CD4-positive, alpha-beta memory T cell (primary cell): ENCODE measurements around the gene CAPRIN1. TPM values are rescaled to one million over a fixed set of nuclear protein-coding genes. Genes with fewer than 3 reads are reported as not detected.

Experiments
- CTCF ChIA-PET: fragments of 350-600 bp; sonication (Branson Sonifier 250); formaldehyde crosslinking; loops from one replicate; lab custom pipeline; 2021; ENCODE audit warnings: inconsistent platforms; ENCODE audit not compliant: partially characterized antibody; lab: Charles Lee
- POLR2A ChIA-PET: fragments of 350-600 bp; sonication (Branson Sonifier 250); formaldehyde crosslinking; loops from one replicate; lab custom pipeline; 2021; ENCODE audit not compliant: partially characterized antibody; lab: Charles Lee
- DNase-seq, 5 donors: peaks; one replicate each; pipeline versions ENCODE4 v3.0.0 to v3.0.0-alpha.2; 2020 to 2022; ENCODE audit warnings: mixed read lengths in 1 of 5
- H3K27ac ChIP-seq: one replicate; pipeline ENCODE4 v1.7.0; 2013; ENCODE audit warnings: low read depth, low read length
- H3K27me3 ChIP-seq: 2 replicates; pipeline ENCODE4 v1.7.0; 2013; ENCODE audit warnings: mild to moderate bottlenecking, low read length, moderate library complexity; ENCODE audit not compliant: insufficient read depth
- H3K36me3 ChIP-seq: 2 replicates; pipeline ENCODE4 v1.7.0; 2013; ENCODE audit warnings: mild to moderate bottlenecking, low read length, moderate library complexity; ENCODE audit not compliant: insufficient read depth
- H3K4me1 ChIP-seq: 2 replicates; pipeline ENCODE4 v1.7.0; 2013; ENCODE audit warnings: mild to moderate bottlenecking, low read length, moderate library complexity; ENCODE audit not compliant: insufficient read depth
- H3K4me3 ChIP-seq, 2 donors: one replicate each; pipeline ENCODE4 v1.7.0; 2013; ENCODE audit warnings: low read length in 2 of 2, mild to moderate bottlenecking in 1 of 2
- H3K9me3 ChIP-seq, 2 donors: one replicate each; pipeline ENCODE4 v1.7.0; 2013; ENCODE audit warnings: low read length in 2 of 2, control low read depth in 1 of 2; ENCODE audit not compliant: control insufficient read depth in 1 of 2
- H3K27ac Mint-ChIP-seq, 7 donors: one replicate each; pipeline ENCODE4 v1.8.0; 2020 to 2021; ENCODE audit warnings: mixed read lengths in 7 of 7, mild to moderate bottlenecking in 6 of 7, inconsistent platforms in 3 of 7, moderate library complexity in 3 of 7
- H3K27me3 Mint-ChIP-seq, 2 donors: one replicate each; pipeline ENCODE4 v1.8.0; 2020 to 2021; ENCODE audit warnings: mixed read lengths in 2 of 2
- H3K36me3 Mint-ChIP-seq, 2 donors: one replicate each; pipeline ENCODE4 v1.8.0; 2020 to 2021; ENCODE audit warnings: mixed read lengths in 2 of 2, inconsistent platforms in 1 of 2, mild to moderate bottlenecking in 1 of 2
- H3K4me1 Mint-ChIP-seq, 4 donors: one replicate each; pipeline ENCODE4 v1.8.0; 2020 to 2021; ENCODE audit warnings: mixed read lengths in 4 of 4, mild to moderate bottlenecking in 1 of 4
- H3K4me3 Mint-ChIP-seq, 8 donors: one replicate each; pipeline ENCODE4 v1.8.0; 2020 to 2021; ENCODE audit warnings: mixed read lengths in 8 of 8, mild to moderate bottlenecking in 7 of 8, moderate library complexity in 6 of 8, inconsistent platforms in 3 of 8
- H3K9me3 Mint-ChIP-seq, 8 donors: one replicate each; pipeline ENCODE4 v1.8.0; 2020 to 2021; ENCODE audit warnings: mixed read lengths in 8 of 8, mild to moderate bottlenecking in 5 of 8, inconsistent platforms in 3 of 8, moderate library complexity in 1 of 8
- intact Hi-C: fragments of 100-400 bp; cut with micrococcal nuclease; formaldehyde crosslinking; loops from one replicate; pipeline ENCODE4 v1.15.1; 2023
- polyA plus RNA-seq, 2 donors: library from polyadenylated mRNA; unstranded; fragments of 300-500 nt; fragmentation: Illumina TruSeq; gene quantifications; one replicate each; pipeline ENCODE4 v1.2.3, GENCODE V29; 2021
- total RNA-seq, 2 experiments: library from RNA; stranded (reverse); gene quantifications; one replicate each; pipeline ENCODE4 v1.2.3, GENCODE V29; 2021

Gene CAPRIN1
- total and polyA plus RNA-seq, 4 experiments from 2014 or later, result 43.3 to 176 (median 128) TPM

DNA sequence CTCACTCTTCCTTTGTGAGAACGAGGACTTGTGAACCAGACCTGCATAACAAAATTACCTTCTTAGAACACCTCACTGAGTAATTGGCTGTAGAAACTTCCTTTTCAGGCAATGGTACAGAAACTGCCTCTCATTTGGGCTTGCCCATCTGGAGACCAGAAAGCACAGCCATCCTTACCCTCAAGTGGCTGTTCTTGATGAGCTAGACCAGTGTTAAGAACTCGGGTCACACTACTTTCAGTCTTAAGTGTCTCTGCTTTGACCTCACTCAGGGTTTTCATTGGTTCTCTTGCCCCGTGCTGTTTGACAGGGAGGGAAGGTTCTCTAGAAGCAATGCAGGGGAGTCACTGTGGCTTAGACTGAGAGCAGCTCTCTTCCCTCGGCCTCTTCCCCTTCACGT lies 83.2 kb downstream of the CAPRIN1 start:
- Histone ChIP-seq H3K27me3 (no peaks in the 10 kb centered on the region), H3K27ac (no peak overlapping the region), H3K4me1 (no peaks in the 10 kb centered on the region), H3K9me3 (no peaks in the 10 kb centered on the region), H3K36me3 (peaks cover 82% of the 10 kb centered on the region), H3K4me3 (no peak overlapping the region)
- no peak overlapping the region for H3K4me3 Mint-ChIP-seq
- H3K4me1 Mint-ChIP-seq, result peaks cover 0 to 4% (median under 1%) of the 10 kb centered on the region in 4 donors
- no peaks in the 10 kb centered on the region for H3K27me3 Mint-ChIP-seq
- intact Hi-C loops, result no loop called here
- H3K27ac Mint-ChIP-seq, result peak overlapping the region in 3 of 7 donors; percentile 29 to 83 (median 77)
- no peak for DNase-seq
- peaks cover 63 to 88% of the 10 kb centered on the region in 2 donors for H3K36me3 Mint-ChIP-seq
- POLR2A ChIA-PET, result no interaction called here
- CTCF ChIA-PET, result interaction anchor here (1.5 kb wide), 1 partner anchor 138 kb away, joined by 3 read pairs; no protein-coding TSS in a partner anchor
- no peaks in the 10 kb centered on the region for H3K9me3 Mint-ChIP-seq

DNA sequence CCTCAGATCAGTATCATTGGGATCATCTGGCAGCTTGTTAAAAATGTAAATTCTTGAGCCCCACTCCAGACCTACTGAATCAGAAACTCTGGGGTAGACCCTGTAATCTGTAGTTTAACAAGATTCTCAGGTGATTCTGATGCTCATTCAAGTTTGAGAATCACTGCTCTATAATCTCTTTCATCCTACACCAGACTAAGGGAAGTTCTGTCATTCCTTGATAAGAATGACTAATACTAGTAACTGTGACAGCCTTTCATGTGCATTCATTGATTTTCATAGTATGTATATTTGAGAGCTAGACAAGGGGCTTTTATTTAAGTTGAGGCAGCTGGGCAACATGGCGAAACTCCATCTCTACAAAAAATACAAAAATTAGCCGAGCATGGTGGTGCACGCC lies 83.9 kb downstream of the CAPRIN1 start:
- intact Hi-C loops, result no loop called here
- H3K27me3 ChIP-seq, result no peaks in the 10 kb centered on the region
- Mint-ChIP-seq H3K36me3 (peaks cover 62 to 88% of the 10 kb centered on the region in 2 donors), H3K4me3 (peak overlapping the region in 1 of 8 donors; percentile 43), H3K27ac (peak overlapping the region in 3 of 7 donors; percentile 11 to 77 (median 46)), H3K9me3 (no peaks in the 10 kb centered on the region), H3K4me1 (peaks cover 0 to 4% (median under 1%) of the 10 kb centered on the region in 4 donors), H3K27me3 (no peaks in the 10 kb centered on the region)
- CTCF ChIA-PET, result interaction anchor here (1.0 to 1.5 kb wide), 2 partner anchors 39 to 138 kb away, joined by 3 read pairs; no protein-coding TSS in a partner anchor
- no peak for DNase-seq
- POLR2A ChIA-PET, result no interaction called here
- no peak overlapping the region for H3K27ac ChIP-seq
- no peaks in the 10 kb centered on the region for H3K9me3 ChIP-seq
- no peaks in the 10 kb centered on the region for H3K4me1 ChIP-seq
- no peak overlapping the region for H3K4me3 ChIP-seq
- peaks cover 84% of the 10 kb centered on the region for H3K36me3 ChIP-seq

- no peaks in the 10 kb centered on the region for H3K4me1 ChIP-seq
- no peak overlapping the region for H3K27ac ChIP-seq
- peaks cover 84% of the 10 kb centered on the region for H3K36me3 ChIP-seq
- ChIA-PET POLR2A (no interaction called here), CTCF (no interaction called here)
- no peaks in the 10 kb centered on the region for H3K9me3 Mint-ChIP-seq
- H3K9me3 ChIP-seq, result no peaks in the 10 kb centered on the region
- peaks cover 63 to 88% of the 10 kb centered on the region in 2 donors for H3K36me3 Mint-ChIP-seq
- H3K4me3 ChIP-seq, result no peak overlapping the region
- no peaks in the 10 kb centered on the region for H3K27me3 Mint-ChIP-seq
- no peak for DNase-seq
- no peaks in the 10 kb centered on the region for H3K27me3 ChIP-seq
- intact Hi-C loops, result no loop called here
- peak overlapping the region in 1 of 8 donors; percentile 52 for H3K4me3 Mint-ChIP-seq
- H3K4me1 Mint-ChIP-seq, result peaks cover 0 to 4% (median under 1%) of the 10 kb centered on the region in 4 donors
- peak overlapping the region in 1 of 7 donors; percentile 31 for H3K27ac Mint-ChIP-seq
Observed at GRCh38 chr11:34136420-34136819, 84.9 kb downstream of the CAPRIN1 start.

- H3K9me3 Mint-ChIP-seq, result no peaks in the 10 kb centered on the region
- peaks cover 67 to 87% of the 10 kb centered on the region in 2 donors for H3K36me3 Mint-ChIP-seq
- no peaks in the 10 kb centered on the region for H3K27me3 ChIP-seq
- DNase-seq, result no peak
- no peak overlapping the region for H3K4me3 Mint-ChIP-seq
- no peak overlapping the region for H3K4me3 ChIP-seq
- no peaks in the 10 kb centered on the region for H3K27me3 Mint-ChIP-seq
- CTCF ChIA-PET, result interaction anchor here (1.8 kb wide), 1 partner anchor 142 kb away, joined by 4 read pairs; no protein-coding TSS in a partner anchor
- peaks cover 0 to 4% (median under 1%) of the 10 kb centered on the region in 4 donors for H3K4me1 Mint-ChIP-seq
- no peak overlapping the region for H3K27ac Mint-ChIP-seq
- H3K27ac ChIP-seq, result no peak overlapping the region
- no peaks in the 10 kb centered on the region for H3K4me1 ChIP-seq
- POLR2A ChIA-PET, result no interaction called here
- intact Hi-C loops, result no loop called here
- peaks cover 91% of the 10 kb centered on the region for H3K36me3 ChIP-seq
- no peaks in the 10 kb centered on the region for H3K9me3 ChIP-seq
Observed at GRCh38 chr11:34139346-34139745, 87.8 kb downstream of the CAPRIN1 start.

- ChIA-PET CTCF (interaction anchor here (1.8 kb wide), 1 partner anchor 143 kb away, joined by 4 read pairs; no protein-coding TSS in a partner anchor), POLR2A (no interaction called here)
- Histone ChIP-seq H3K27ac (no peak overlapping the region), H3K27me3 (no peaks in the 10 kb centered on the region), H3K4me1 (no peaks in the 10 kb centered on the region), H3K9me3 (no peaks in the 10 kb centered on the region), H3K36me3 (peaks cover 92% of the 10 kb centered on the region), H3K4me3 (no peak overlapping the region)
- H3K27me3 Mint-ChIP-seq, result no peaks in the 10 kb centered on the region
- intact Hi-C loops, result no loop called here
- H3K4me3 Mint-ChIP-seq, result no peak overlapping the region
- peak overlapping the region in 2 of 7 donors; percentile 12 to 60 for H3K27ac Mint-ChIP-seq
- DNase-seq, result no peak
- peaks cover 70 to 88% of the 10 kb centered on the region in 2 donors for H3K36me3 Mint-ChIP-seq
- H3K4me1 Mint-ChIP-seq, result peaks cover 0 to 4% (median under 1%) of the 10 kb centered on the region in 4 donors
- H3K9me3 Mint-ChIP-seq, result no peaks in the 10 kb centered on the region
Observed at GRCh38 chr11:34140149-34140548, 88.6 kb downstream of the CAPRIN1 start.

- Histone ChIP-seq H3K4me1 (no peaks in the 10 kb centered on the region), H3K36me3 (peaks cover 91% of the 10 kb centered on the region), H3K4me3 (no peak overlapping the region), H3K9me3 (no peaks in the 10 kb centered on the region), H3K27me3 (no peaks in the 10 kb centered on the region), H3K27ac (no peak overlapping the region)
- POLR2A ChIA-PET, result no interaction called here
- CTCF ChIA-PET, result no interaction called here
- Mint-ChIP-seq H3K9me3 (no peaks in the 10 kb centered on the region), H3K36me3 (peaks cover 77 to 93% of the 10 kb centered on the region in 2 donors), H3K4me3 (no peak overlapping the region), H3K27me3 (no peaks in the 10 kb centered on the region), H3K27ac (peak overlapping the region in 1 of 7 donors; percentile 71), H3K4me1 (peaks cover 0 to 4% (median 0%) of the 10 kb centered on the region in 4 donors)
- DNase-seq, result no peak
- intact Hi-C loops, result no loop called here
Observed at GRCh38 chr11:34143048-34143447, 91.5 kb downstream of the CAPRIN1 start.

GRCh38 chr11:34145073-34145472 lies 93.5 kb downstream of the CAPRIN1 start:
- POLR2A ChIA-PET, result no interaction called here
- no peak for DNase-seq
- Histone ChIP-seq H3K36me3 (peaks cover 92% of the 10 kb centered on the region), H3K4me1 (no peaks in the 10 kb centered on the region), H3K27me3 (no peaks in the 10 kb centered on the region), H3K4me3 (no peak overlapping the region), H3K9me3 (no peaks in the 10 kb centered on the region), H3K27ac (no peak overlapping the region)
- Mint-ChIP-seq H3K27ac (peak overlapping the region in 1 of 7 donors; percentile 55), H3K9me3 (no peaks in the 10 kb centered on the region), H3K27me3 (no peaks in the 10 kb centered on the region), H3K4me3 (no peak overlapping the region), H3K36me3 (peaks cover 67 to 84% of the 10 kb centered on the region in 2 donors), H3K4me1 (no peaks in the 10 kb centered on the region)
- intact Hi-C loops, result no loop called here
- CTCF ChIA-PET, result interaction anchor here (0.7 kb wide), 1 partner anchor 27 kb away, joined by 3 read pairs; no protein-coding TSS in a partner anchor
